HEK293 (cell line): ENCODE data around the gene RNF13.

Experiments
- MZF1 ChIP-seq: fragments of 450-650 bp; formaldehyde crosslinking; IDR thresholded peaks from 2 replicates; pipeline ENCODE4 v1.5.1; 2017; ENCODE audit warnings: missing biosample characterization, missing genetic modification characterization, borderline replicate concordance
- SP3 ChIP-seq: fragments of 450-650 bp; formaldehyde crosslinking; IDR thresholded peaks from 2 replicates; pipeline ENCODE4 v1.5.1; 2016; ENCODE audit warnings: missing biosample characterization, missing genetic modification characterization
- ZBTB7A ChIP-seq: fragments of 450-650 bp; formaldehyde crosslinking; IDR thresholded peaks from 2 replicates; pipeline ENCODE4 v1.5.1; 2016; ENCODE audit warnings: low read depth, missing biosample characterization, missing genetic modification characterization
- ZFP37 ChIP-seq: fragments of 450-650 bp; formaldehyde crosslinking; IDR thresholded peaks from 2 replicates; pipeline ENCODE4 v1.5.1; 2016; ENCODE audit warnings: missing biosample characterization, missing genetic modification characterization
- ZNF121 ChIP-seq: fragments of 450-650 bp; formaldehyde crosslinking; IDR thresholded peaks from 2 replicates; pipeline ENCODE4 v1.5.1; 2016; ENCODE audit warnings: missing biosample characterization, missing genetic modification characterization
- ZNF202 ChIP-seq: fragments of 450-650 bp; formaldehyde crosslinking; IDR thresholded peaks from 2 replicates; pipeline ENCODE4 v1.5.1; 2016; ENCODE audit warnings: missing biosample characterization, missing genetic modification characterization, borderline replicate concordance
- ZNF311 ChIP-seq: fragments of 450-650 bp; formaldehyde crosslinking; IDR thresholded peaks from 2 replicates; pipeline ENCODE4 v1.5.1; 2017; ENCODE audit warnings: missing biosample characterization, missing genetic modification characterization, borderline replicate concordance
- ZNF510 ChIP-seq: fragments of 450-650 bp; formaldehyde crosslinking; IDR thresholded peaks from 2 replicates; pipeline ENCODE4 v1.5.1; 2018; ENCODE audit warnings: mild to moderate bottlenecking, missing genetic modification characterization, missing biosample characterization; ENCODE audit not compliant: insufficient replicate concordance
- ZNF548 ChIP-seq: fragments of 450-650 bp; formaldehyde crosslinking; IDR thresholded peaks from 2 replicates; pipeline ENCODE4 v1.5.1; 2016; ENCODE audit warnings: missing biosample characterization, missing genetic modification characterization
- ZNF560 ChIP-seq: fragments of 450-650 bp; formaldehyde crosslinking; IDR thresholded peaks from 2 replicates; pipeline ENCODE4 v1.5.1; 2017; ENCODE audit warnings: missing biosample characterization, missing genetic modification characterization, borderline replicate concordance
- ZXDB ChIP-seq: fragments of 450-650 bp; formaldehyde crosslinking; IDR thresholded peaks from 2 replicates; pipeline ENCODE4 v1.5.1; 2016; ENCODE audit warnings: missing biosample characterization, missing genetic modification characterization
- TF ChIP-seq, protein P1 (sequence below): fragments of 450-650 bp; formaldehyde crosslinking; IDR thresholded peaks from 2 replicates; pipeline ENCODE4 v1.5.1; 2016; ENCODE audit warnings: missing biosample characterization, missing genetic modification characterization
- TF ChIP-seq, protein P2 (sequence below): fragments of 450-650 bp; formaldehyde crosslinking; IDR thresholded peaks from 2 replicates; pipeline ENCODE4 v1.5.1; 2016; ENCODE audit warnings: missing biosample characterization, missing genetic modification characterization

DNA sequence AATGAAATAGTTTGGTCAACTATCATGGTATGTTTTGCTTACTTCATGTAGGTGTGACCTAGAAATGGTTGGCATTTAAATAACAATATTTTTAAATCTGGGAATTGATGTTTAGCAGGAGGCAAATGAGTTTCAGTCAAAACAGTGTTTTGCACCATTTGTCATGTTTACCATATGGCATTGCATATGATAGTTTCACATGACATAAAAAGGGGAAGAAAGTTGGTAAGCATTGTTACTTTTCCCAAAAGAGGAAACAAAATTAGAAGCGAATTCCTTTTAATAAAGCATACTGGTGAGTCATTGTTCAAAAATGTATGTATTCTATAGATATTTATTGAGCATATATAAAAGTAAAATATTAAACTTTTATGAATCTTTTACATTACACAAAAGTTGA, 2.3 kb downstream of the RNF13 start:
- TF ChIP-seq, protein P1, sequence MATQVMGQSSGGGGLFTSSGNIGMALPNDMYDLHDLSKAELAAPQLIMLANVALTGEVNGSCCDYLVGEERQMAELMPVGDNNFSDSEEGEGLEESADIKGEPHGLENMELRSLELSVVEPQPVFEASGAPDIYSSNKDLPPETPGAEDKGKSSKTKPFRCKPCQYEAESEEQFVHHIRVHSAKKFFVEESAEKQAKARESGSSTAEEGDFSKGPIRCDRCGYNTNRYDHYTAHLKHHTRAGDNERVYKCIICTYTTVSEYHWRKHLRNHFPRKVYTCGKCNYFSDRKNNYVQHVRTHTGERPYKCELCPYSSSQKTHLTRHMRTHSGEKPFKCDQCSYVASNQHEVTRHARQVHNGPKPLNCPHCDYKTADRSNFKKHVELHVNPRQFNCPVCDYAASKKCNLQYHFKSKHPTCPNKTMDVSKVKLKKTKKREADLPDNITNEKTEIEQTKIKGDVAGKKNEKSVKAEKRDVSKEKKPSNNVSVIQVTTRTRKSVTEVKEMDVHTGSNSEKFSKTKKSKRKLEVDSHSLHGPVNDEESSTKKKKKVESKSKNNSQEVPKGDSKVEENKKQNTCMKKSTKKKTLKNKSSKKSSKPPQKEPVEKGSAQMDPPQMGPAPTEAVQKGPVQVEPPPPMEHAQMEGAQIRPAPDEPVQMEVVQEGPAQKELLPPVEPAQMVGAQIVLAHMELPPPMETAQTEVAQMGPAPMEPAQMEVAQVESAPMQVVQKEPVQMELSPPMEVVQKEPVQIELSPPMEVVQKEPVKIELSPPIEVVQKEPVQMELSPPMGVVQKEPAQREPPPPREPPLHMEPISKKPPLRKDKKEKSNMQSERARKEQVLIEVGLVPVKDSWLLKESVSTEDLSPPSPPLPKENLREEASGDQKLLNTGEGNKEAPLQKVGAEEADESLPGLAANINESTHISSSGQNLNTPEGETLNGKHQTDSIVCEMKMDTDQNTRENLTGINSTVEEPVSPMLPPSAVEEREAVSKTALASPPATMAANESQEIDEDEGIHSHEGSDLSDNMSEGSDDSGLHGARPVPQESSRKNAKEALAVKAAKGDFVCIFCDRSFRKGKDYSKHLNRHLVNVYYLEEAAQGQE = no peak
- TF ChIP-seq, protein P2, sequence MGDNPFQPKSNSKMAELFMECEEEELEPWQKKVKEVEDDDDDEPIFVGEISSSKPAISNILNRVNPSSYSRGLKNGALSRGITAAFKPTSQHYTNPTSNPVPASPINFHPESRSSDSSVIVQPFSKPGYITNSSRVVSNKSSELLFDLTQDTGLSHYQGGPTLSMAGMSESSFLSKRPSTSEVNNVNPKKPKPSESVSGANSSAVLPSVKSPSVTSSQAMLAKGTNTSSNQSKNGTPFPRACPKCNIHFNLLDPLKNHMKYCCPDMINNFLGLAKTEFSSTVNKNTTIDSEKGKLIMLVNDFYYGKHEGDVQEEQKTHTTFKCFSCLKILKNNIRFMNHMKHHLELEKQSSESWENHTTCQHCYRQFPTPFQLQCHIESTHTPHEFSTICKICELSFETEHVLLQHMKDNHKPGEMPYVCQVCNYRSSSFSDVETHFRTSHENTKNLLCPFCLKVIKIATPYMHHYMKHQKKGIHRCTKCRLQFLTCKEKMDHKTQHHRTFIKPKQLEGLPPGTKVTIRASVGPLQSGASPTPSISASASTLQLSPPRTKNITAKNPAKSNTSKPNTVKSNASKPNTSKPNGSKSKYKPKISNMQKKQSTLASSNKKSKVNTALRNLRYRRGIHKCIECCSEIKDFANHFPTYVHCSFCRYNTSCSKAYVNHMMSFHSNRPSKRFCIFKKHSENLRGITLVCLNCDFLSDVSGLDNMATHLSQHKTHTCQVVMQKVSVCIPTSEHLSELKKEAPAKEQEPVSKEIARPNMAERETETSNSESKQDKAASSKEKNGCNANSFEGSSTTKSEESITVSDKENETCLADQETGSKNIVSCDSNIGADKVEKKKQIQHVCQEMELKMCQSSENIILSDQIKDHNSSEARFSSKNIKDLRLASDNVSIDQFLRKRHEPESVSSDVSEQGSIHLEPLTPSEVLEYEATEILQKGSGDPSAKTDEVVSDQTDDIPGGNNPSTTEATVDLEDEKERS = no peak
- TF ChIP-seq MZF1 (tag by site-specific recombination) = no peak
- TF ChIP-seq ZNF202 (tag by site-specific recombination) = no peak
- no peak for TF ChIP-seq SP3 (tag by site-specific recombination)
- TF ChIP-seq ZFP37 (tag by site-specific recombination) = no peak
- TF ChIP-seq ZBTB7A (tag by site-specific recombination) = no peak
- no peak for TF ChIP-seq ZNF510 (tag by site-specific recombination)
- TF ChIP-seq ZNF548 (tag by site-specific recombination) = no peak
- no peak for TF ChIP-seq ZNF311 (tag by site-specific recombination)
- TF ChIP-seq ZNF121 (tag by site-specific recombination) = no peak
- no peak for TF ChIP-seq ZXDB
- no peak for TF ChIP-seq ZNF560 (tag by site-specific recombination)
